Fibroblast of lung (primary cell): ENCODE measurements around the gene FGF14.

Experiments
- EZH2 ChIP-seq: IDR thresholded peaks from 2 replicates; pipeline ENCODE4 v1.5.1; 2012; ENCODE audit warnings: low read length, control low read depth, mild to moderate bottlenecking; ENCODE audit errors: missing control alignments
- TF ChIP-seq, protein P1 (sequence below), 2 donors: IDR thresholded peaks in 1 of 2; conservative IDR thresholded peaks in 1 of 2; 1 replicate in 1 of 2; 2 replicates in 1 of 2; pipeline ENCODE4 v1.5.1; 2011 to 2012; ENCODE audit warnings: low read length in 2 of 2, control low read depth in 1 of 2, inconsistent platforms in 1 of 2, low read depth in 1 of 2, mild to moderate bottlenecking in 1 of 2

DNA sequence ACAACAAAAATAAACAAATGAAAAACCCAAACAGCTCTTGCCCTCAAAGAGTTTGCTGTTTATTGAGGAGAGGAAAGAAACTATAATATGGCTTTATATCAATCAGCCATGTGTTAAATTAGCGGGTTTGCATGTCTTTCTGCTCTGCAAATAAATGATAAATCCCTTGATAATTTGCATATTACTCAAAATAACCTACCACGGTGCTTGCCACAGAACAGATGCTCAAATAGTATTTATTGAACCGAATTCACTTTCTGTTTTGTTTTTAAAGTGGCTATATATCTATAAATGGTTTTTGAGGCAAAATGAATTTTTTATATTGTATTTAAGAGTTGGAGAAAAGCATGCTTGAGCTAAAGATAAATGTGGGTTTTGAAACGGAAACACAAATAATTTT lies 521.3 kb downstream of the FGF14 start:
- TF ChIP-seq, protein P1, sequence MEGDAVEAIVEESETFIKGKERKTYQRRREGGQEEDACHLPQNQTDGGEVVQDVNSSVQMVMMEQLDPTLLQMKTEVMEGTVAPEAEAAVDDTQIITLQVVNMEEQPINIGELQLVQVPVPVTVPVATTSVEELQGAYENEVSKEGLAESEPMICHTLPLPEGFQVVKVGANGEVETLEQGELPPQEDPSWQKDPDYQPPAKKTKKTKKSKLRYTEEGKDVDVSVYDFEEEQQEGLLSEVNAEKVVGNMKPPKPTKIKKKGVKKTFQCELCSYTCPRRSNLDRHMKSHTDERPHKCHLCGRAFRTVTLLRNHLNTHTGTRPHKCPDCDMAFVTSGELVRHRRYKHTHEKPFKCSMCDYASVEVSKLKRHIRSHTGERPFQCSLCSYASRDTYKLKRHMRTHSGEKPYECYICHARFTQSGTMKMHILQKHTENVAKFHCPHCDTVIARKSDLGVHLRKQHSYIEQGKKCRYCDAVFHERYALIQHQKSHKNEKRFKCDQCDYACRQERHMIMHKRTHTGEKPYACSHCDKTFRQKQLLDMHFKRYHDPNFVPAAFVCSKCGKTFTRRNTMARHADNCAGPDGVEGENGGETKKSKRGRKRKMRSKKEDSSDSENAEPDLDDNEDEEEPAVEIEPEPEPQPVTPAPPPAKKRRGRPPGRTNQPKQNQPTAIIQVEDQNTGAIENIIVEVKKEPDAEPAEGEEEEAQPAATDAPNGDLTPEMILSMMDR (conservative IDR thresholded peaks at IDR 0.05 in 1 of 2, IDR thresholded peaks at IDR 0.05 in 1 of 2; ENCODE audit: low read depth in 1 of 2, low read length in 2 of 2), result no peak
- no peak for TF ChIP-seq EZH2
